ENCODE results near the gene APOL4.

DNA sequence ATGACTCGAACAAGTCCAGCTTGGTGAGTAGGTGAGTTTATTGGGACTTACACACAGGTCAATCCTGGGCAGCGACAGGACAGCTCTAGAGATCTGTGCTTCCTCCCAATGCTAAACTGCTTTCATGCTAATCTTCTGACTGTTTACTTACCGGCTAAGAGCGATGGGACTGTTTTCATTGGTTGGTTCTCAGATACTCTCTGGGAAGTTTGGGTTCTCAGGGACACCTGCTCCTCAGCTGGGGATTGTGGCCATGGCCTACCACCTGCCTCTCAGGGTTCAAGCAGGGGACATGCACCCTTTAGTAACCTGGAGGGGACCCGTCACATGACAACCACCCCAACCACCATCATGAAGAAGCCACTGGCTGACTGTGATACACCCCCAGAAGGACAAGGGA, 24.6 kb upstream of the APOL4 start:
- TF ChIP-seq, protein P1, sequence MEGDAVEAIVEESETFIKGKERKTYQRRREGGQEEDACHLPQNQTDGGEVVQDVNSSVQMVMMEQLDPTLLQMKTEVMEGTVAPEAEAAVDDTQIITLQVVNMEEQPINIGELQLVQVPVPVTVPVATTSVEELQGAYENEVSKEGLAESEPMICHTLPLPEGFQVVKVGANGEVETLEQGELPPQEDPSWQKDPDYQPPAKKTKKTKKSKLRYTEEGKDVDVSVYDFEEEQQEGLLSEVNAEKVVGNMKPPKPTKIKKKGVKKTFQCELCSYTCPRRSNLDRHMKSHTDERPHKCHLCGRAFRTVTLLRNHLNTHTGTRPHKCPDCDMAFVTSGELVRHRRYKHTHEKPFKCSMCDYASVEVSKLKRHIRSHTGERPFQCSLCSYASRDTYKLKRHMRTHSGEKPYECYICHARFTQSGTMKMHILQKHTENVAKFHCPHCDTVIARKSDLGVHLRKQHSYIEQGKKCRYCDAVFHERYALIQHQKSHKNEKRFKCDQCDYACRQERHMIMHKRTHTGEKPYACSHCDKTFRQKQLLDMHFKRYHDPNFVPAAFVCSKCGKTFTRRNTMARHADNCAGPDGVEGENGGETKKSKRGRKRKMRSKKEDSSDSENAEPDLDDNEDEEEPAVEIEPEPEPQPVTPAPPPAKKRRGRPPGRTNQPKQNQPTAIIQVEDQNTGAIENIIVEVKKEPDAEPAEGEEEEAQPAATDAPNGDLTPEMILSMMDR (IDR thresholded peaks at IDR 0.05), result no peak
- no peak for TF ChIP-seq ZFX (IDR thresholded peaks at IDR 0.05; ENCODE audit: borderline replicate concordance)

All from 22Rv1 (cell line).